Activated naive CD4-positive, alpha-beta T cell (primary cell): Measurements from ENCODE around the gene BCL11B.

Experiments used
- DNase-seq, 4 experiments: peaks; one replicate each; lab custom pipeline; 2025; lab: John Stamatoyannopoulos, UW

The BCL11B gene

GRCh38 chr14:99159341-99160340 lies 112.4 kb downstream of the BCL11B start:
- DNase-seq = no peak

- no peak for DNase-seq
Measured at GRCh38 chr14:99158646-99159165, 113.3 kb downstream of the BCL11B start.

DNA sequence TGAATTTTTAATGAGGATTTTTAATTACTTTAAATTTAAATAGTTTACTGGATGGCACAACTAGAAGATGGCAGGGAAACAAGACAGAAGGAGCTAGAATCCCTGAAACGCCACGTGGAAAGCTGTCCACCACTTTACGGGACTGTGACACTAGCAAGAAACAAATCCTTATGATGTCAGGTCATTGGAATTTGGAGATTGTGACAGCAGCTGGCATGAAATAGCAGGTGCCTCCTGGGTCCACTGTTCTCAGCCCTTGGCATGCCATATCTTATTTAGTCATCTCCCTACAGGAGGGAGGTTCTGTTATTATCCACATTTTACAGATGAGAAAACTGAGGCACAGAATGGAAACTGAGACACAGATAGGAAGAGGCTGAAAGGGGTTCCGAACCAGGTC lies 113.8 kb downstream of the BCL11B start:
- no peak for DNase-seq

GRCh38 chr14:99157676-99158075 lies 114.3 kb downstream of the BCL11B start:
- no peak for DNase-seq

DNA sequence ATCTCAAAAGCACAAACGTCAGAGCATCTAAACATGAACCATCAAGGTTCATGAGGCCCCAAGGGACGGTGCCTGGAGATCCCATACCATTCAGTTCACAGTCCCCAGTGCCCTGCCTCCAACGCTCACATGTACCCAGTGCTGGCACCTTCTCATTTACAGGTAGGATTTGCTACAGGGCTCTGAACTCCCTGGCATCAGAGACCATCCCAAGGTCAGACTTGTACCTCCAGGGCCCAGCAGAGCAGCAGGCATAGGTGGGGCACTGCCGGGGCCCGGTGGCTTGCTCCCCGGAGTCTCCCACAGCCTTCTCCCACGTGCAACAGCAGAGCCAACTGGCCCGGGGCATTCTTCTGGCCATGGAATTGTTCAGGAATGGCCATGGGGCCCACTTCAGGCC lies 114.8 kb downstream of the BCL11B start:
- no peak for DNase-seq

- DNase-seq = no peak
Measured at GRCh38 chr14:99156814-99157213, 115.2 kb downstream of the BCL11B start.

GRCh38 chr14:99156090-99156425 lies 115.9 kb downstream of the BCL11B start:
- DNase-seq = no peak

- DNase-seq = no peak
Measured at GRCh38 chr14:99155173-99156089, 116.6 kb downstream of the BCL11B start.

- no peak for DNase-seq
Measured at GRCh38 chr14:99150236-99150635, 121.8 kb downstream of the BCL11B start.

DNA sequence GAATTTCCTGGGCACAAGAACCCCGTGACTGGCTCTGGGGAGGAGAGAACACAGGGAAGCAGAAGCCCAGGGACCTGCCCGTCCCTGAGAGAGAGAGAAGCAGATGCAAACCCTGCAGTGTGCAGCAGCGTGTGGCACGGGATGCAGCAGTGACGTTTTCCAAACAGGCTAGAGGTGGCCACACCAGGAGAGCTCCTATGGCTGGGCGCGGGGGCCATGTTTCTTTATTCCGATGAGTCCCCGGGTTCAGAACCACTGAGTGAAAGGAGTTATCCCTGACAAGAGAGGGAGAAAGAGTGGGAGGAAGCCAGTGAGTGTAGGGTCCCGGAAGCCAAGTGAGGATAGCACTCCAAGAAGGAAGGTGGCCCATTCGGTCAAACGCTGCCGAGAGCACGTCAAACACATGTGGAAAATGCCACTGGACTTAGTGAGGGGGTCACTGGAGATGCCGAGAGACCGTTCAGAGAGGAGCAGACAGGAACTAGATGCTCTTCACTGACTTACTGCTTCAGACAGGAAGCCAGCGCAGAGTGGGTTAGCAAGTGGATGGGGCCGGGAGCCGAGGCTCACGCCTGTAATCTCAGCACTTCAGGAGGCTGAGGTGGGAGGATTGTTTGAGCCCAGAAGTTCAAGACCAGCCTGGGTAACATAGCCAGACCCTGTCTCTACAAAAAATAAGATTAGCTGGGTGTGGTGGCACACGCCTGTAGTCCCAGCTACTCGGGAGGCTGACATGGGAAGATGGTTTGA lies 123.0 kb downstream of the BCL11B start:
- DNase-seq = no peak

DNA sequence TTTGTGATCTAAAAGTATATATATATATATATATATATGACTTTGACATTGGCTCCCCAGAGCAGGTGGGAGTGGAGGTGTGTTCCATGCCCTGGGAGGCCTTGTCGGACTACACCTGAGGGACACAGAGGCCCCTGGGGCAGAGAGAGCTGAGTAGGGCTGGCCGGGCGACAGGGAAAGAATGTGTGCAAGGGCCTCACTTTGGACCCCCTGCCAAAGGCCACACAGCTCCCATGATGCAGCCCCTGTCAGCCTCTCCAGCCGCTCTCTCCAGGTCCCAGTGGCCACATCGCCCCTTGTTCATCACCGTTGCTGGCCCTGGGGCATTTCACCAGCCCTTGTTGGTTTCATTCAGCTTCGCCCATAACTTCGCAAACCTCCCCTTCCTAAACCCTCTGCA lies 123.9 kb downstream of the BCL11B start:
- no peak for DNase-seq

GRCh38 chr14:99147366-99147740 lies 124.6 kb downstream of the BCL11B start:
- no peak for DNase-seq

DNA sequence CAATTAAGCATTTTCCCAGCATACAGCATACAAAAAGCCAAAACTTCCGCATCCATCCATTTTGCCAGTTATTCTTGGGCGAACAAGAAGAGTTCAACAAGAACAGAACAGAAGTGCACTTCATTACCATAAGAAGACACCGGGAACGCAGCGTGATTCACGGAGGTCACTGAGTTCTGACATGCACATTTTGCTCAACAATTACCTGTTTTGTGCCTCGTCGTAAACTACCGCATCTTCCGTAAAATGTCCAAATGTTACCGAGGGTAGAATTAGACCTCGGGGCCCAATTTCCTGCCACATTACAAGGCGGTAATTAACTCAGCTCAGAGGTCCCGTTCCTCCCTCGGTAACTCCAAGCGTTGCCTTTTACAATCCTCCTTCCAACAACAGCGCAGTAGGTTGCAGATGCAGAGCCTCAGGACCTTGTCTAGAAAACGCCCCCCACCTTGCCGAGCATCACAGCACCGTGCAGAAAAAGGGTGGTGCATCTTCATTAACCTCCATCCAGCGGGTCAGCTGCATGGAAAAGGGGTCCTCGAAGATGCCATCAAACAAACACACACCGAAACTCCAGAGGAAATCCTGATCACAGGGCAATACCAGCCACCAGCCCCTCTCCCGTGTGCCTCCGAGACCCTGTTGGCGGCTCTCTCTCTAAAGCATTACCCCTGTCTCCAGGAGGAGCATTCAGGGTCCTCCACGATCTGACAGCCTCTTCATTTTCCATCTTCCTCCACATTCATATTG lies 125.2 kb downstream of the BCL11B start:
- DNase-seq = no peak

DNA sequence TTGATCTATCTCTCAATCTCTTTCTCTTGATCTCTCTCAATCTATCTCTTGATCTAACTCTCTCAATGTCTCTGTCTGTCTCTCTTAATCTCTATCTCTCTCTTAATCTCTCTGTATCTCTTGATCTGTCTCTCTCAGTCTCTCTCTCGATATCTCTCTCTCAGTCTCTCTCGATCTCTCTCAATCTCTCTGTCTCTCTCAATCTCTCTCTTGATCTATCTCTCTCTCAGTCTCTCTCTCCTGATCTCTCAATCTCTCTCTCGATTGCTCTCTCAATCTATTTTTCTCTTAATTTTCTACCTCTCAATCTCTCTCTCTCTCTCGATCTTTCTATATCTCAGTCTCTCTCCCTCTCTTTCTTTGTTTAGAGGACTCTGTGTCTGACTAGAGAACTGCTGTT lies 126.7 kb downstream of the BCL11B start:
- DNase-seq = no peak

DNA sequence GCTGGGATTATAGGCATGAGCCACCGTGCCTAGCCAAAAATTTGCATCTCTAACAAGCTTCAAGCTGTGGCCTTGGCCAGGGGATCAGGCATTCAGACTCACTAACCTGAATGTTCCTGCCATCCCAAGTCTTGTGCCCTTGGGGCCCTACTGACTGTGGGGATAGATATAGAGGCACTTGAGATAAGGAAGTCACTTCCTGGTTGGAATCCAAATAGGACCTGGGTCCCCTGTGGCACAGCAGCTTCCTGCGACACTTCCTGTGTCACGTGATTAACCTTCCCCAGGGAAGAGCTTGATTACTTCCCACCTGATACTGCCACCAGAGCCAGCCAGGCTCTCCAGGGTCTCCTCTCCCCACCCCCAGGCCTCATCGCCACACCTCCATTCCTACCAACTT lies 128.2 kb downstream of the BCL11B start:
- no peak for DNase-seq

GRCh38 chr14:99143126-99143525 lies 128.9 kb downstream of the BCL11B start:
- no peak for DNase-seq

DNA sequence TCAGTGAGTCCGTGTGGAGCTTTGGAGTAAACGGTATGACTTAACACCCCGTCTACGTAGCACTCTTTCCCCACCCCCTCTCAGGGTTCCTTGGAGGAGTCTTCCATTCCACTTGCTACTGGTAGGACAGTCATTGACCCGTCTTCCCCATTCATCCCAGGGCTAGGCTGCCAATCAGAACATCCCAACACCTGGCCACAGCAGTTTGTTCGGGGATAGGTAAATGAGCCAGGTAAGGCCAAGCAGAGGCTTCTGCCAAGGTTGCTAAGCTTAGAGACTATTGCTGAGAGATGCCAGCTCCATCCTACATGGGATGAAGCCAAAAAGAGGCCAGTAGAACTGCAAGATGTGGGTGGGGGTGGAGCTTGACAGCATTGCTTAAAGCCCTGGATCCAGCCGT lies 130.8 kb downstream of the BCL11B start:
- DNase-seq = no peak

DNA sequence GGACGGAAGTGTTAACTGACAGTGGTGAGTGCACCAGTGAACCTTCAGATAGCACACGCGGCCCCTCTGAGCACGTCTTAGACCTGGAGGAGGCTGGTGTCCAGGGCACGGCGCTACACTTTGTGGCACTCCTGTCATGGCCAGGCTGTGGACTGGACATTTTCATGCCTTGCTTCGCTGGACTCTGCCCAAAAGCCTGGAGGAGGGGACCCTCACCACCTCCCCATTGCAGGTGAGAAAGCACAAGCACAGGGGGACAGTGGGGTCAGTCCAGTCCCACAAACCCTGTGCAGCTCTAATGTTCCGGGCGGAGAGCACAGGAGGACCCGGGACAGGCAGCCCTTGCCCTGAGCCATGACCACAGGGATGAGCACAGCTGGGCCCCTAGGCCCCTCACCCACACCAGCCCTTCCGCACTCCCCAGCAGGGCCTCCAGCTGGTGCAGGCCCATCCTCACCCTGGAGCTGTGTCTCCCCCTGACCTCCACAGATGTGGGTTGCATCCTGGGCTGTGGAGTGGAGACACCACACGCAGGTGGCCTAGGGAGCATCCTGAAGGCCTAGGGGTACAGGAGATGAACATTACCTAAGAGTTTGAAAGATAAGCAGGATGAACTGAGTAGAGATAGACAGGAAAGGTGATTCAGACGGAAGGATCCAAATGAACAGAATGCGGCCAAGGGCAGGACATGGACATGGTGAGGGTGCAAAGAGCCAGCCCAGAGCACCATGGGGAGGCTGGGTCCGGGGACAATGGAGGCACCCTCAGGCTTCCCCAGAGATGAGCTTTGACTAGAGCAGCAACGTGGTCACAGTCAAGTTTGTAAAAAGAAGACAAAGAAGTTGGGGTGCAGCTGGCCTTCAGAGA lies 132.8 kb downstream of the BCL11B start:
- no peak for DNase-seq

- DNase-seq = no peak
Measured at GRCh38 chr14:99137913-99138571, 134.0 kb downstream of the BCL11B start.
